ENCODE results near the gene TBC1D10B.
"Not testable (repeated sequence)": the region's sequence is repeated elsewhere in the genome, so short reads cannot be mapped to it uniquely, and the experiment has no call there.

DNA sequence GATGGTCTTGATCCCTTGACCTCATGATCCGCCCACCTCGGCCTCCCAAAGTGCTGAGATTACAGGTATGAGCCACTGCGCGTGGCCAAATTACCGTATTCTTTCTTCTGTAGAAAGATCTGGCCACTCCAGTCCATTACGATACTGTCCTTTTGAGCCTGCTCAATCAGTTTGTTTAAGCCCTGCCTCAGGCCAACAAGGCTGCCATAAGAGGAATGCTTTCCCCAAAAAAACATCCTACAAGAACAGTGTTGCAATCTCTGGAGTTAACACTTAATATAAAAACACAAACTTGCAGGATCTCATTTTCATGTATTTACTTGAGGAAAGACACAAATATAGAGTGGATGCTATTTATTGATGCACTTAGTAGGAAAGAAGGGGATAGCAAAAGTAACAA is 46.1 kb downstream of the TBC1D10B start:
- not testable (repeated sequence) for TF ChIP-seq EZH2 (IDR thresholded peaks at IDR 0.05; ENCODE audit: borderline replicate concordance)
- TF ChIP-seq, protein P1, sequence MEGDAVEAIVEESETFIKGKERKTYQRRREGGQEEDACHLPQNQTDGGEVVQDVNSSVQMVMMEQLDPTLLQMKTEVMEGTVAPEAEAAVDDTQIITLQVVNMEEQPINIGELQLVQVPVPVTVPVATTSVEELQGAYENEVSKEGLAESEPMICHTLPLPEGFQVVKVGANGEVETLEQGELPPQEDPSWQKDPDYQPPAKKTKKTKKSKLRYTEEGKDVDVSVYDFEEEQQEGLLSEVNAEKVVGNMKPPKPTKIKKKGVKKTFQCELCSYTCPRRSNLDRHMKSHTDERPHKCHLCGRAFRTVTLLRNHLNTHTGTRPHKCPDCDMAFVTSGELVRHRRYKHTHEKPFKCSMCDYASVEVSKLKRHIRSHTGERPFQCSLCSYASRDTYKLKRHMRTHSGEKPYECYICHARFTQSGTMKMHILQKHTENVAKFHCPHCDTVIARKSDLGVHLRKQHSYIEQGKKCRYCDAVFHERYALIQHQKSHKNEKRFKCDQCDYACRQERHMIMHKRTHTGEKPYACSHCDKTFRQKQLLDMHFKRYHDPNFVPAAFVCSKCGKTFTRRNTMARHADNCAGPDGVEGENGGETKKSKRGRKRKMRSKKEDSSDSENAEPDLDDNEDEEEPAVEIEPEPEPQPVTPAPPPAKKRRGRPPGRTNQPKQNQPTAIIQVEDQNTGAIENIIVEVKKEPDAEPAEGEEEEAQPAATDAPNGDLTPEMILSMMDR (IDR thresholded peaks at IDR 0.05; ENCODE audit: poor library complexity) = not testable (repeated sequence)

Data from hepatocyte (in vitro differentiated cells).